ENCODE data around the gene CSNK1A1. TPM values are rescaled to one million over a fixed set of nuclear protein-coding genes. Genes with fewer than 3 reads are reported as not detected.

CSNK1A1 gene
- total RNA-seq, 2 experiments from 2014 or later, result 169 to 203 TPM

DNA sequence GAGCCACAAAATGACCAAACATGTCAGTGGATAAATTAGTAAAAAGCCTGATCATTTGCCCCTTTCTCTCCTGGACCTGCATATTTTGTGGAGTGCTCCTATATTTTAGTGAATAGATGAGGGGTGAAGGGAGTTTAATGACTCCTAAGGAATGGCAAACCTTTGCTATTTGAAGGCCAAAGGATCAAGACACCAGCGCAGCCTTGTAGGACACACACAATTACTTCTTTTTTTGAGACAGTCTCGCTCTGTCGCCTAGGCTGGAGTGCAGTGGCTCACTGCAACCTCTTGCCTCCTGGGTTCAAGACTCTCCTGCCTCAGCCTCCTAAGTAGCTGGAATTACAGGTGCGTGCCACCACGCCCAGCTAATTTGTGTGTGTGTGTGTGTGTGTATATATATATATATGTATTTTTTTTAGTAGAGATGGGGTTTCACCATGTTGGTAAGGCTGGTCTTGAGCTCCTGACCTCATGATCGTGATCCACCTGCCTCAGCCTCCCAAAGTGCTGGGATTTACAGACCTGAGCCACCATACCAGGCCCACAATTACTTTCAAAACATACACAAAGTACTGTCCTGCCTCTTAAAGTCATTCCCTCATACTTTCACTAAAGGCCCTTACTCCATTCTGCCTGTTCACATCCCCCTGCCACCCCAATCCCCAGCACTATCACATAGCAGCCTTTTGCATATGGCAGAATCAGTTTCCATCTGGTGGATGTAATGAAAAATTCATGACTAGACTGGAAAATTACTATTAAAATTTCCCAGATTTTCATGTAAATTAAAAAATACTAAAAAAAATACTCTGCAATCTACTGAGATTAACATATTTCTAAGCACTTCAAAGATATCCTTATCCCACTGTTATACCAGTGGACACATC lies 60.4 kb downstream of the CSNK1A1 start:
- POLR2A ChIA-PET, result interaction anchor here (0.6 to 1.1 kb wide), 3 partner anchors 16 to 86 kb away, joined by 3 to 5 read pairs (median 3); no protein-coding TSS in a partner anchor
- H3K27ac Mint-ChIP-seq, result no peak overlapping the region
- intact Hi-C loops (cut with DNase I, micrococcal nuclease), result no loop called here
- H3K27me3 Mint-ChIP-seq, result no peaks in the 10 kb centered on the region
- H3K36me3 Mint-ChIP-seq (ENCODE audit: low read depth), result peaks cover 12% of the 10 kb centered on the region
- no peak for ATAC-seq
- H3K4me1 Mint-ChIP-seq, result no peaks in the 10 kb centered on the region
- no peak overlapping the region for H3K4me3 Mint-ChIP-seq
- no peak for DNase-seq
- H3K9me3 Mint-ChIP-seq (ENCODE audit: low read depth), result no peaks in the 10 kb centered on the region
- CTCF ChIA-PET, result no interaction called here

DNA sequence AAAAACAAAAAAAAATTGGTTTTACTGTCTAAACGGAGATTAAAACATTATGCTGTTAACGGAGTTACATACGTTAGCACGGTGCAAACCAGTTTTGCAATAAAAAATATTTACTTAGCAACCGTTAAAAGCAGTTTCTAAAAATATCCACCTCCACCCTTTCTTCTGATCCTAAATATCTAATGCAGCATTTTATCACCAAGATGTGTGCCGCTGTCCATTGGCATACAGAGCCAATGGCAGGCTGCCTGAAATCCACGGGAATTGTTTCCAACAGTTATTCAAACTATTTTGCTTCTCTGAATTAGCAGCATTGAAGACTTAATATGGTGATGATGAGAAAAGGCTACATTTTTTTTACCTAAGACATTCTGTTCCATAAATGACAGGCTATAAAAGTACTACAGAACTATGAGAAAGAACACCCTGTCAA lies 61.6 kb downstream of the CSNK1A1 start:
- Mint-ChIP-seq H3K27ac (no peak overlapping the region), H3K36me3 (ENCODE audit: low read depth) (peaks cover 11% of the 10 kb centered on the region), H3K27me3 (no peaks in the 10 kb centered on the region), H3K4me1 (no peaks in the 10 kb centered on the region), H3K4me3 (no peak overlapping the region), H3K9me3 (ENCODE audit: low read depth) (no peaks in the 10 kb centered on the region)
- ChIA-PET POLR2A (no interaction called here), CTCF (no interaction called here)
- intact Hi-C loops (cut with DNase I, micrococcal nuclease), result no loop called here
- no peak for ATAC-seq
- DNase-seq, result no peak

DNA sequence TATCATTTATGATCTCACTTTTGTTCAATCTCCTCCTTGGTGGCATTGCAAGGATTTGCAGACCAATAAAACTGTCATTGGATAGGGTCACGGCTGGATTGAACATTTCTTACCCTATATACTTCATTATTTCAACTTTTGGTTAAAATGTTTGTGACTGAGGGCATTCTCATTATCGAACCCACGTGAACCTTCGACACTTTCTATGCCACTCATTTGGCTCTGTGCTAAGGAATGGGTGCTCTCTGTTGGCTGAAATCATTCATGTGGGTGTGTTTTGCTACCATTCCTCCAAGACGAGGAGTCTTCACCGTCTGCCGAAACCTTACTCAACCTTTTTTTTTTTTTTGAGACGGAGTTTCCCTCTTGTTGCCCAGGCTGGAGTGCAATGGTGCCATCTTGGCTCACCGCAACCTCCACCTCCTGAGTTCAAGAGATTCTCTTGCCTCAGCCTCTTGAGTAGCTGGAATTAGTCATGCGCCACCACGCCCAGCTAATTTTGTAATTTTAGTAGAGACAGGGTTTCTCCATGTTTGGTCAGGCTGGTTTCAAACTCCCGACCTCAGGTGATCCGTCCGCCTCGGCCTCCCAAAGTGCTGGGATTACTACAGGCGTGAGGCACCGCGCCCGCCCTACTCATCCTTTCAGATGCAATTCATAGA lies 62.5 kb downstream of the CSNK1A1 start:
- H3K4me3 Mint-ChIP-seq, result no peak overlapping the region
- intact Hi-C loops (cut with DNase I, micrococcal nuclease), result no loop called here
- no peak for DNase-seq
- no peaks in the 10 kb centered on the region for H3K27me3 Mint-ChIP-seq
- no peak for ATAC-seq
- CTCF ChIA-PET, result no interaction called here
- no peaks in the 10 kb centered on the region for H3K9me3 Mint-ChIP-seq (ENCODE audit: low read depth)
- POLR2A ChIA-PET, result interaction anchor here (0.6 kb wide), 1 partner anchor 71 kb away, joined by 3 read pairs; no protein-coding TSS in a partner anchor
- H3K36me3 Mint-ChIP-seq (ENCODE audit: low read depth), result peaks cover 7% of the 10 kb centered on the region
- no peak overlapping the region for H3K27ac Mint-ChIP-seq
- H3K4me1 Mint-ChIP-seq, result no peaks in the 10 kb centered on the region

DNA sequence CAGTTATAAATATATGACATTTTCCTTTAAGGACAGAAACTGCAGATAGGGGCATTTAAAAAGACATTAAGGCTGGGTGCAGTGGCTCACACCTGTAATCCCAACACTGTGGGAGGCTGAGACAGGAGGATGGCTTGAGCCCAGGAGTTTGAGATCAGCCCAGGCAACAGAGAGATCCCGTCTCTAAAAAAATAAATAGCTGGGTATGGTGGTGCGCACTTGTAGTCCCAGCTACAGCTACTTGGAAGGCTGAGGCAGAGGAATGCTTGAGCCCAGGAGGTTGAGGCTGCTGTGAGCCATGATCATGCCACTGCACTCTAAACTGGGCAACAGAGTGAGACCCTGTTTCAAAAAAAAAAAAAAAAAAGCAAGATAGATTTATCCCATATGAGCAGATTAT lies 63.6 kb downstream of the CSNK1A1 start:
- H3K36me3 Mint-ChIP-seq (ENCODE audit: low read depth), result no peaks in the 10 kb centered on the region
- DNase-seq (no peak), ATAC-seq (no peak)
- H3K27me3 Mint-ChIP-seq, result no peaks in the 10 kb centered on the region
- no peak overlapping the region for H3K4me3 Mint-ChIP-seq
- ChIA-PET CTCF (interaction anchor here (0.5 kb wide), 1 partner anchor 137 kb away, joined by 3 read pairs; no protein-coding TSS in a partner anchor), POLR2A (no interaction called here)
- H3K4me1 Mint-ChIP-seq, result no peaks in the 10 kb centered on the region
- H3K27ac Mint-ChIP-seq, result no peak overlapping the region
- no peaks in the 10 kb centered on the region for H3K9me3 Mint-ChIP-seq (ENCODE audit: low read depth)
- intact Hi-C loops (cut with DNase I, micrococcal nuclease), result no loop called here

DNA sequence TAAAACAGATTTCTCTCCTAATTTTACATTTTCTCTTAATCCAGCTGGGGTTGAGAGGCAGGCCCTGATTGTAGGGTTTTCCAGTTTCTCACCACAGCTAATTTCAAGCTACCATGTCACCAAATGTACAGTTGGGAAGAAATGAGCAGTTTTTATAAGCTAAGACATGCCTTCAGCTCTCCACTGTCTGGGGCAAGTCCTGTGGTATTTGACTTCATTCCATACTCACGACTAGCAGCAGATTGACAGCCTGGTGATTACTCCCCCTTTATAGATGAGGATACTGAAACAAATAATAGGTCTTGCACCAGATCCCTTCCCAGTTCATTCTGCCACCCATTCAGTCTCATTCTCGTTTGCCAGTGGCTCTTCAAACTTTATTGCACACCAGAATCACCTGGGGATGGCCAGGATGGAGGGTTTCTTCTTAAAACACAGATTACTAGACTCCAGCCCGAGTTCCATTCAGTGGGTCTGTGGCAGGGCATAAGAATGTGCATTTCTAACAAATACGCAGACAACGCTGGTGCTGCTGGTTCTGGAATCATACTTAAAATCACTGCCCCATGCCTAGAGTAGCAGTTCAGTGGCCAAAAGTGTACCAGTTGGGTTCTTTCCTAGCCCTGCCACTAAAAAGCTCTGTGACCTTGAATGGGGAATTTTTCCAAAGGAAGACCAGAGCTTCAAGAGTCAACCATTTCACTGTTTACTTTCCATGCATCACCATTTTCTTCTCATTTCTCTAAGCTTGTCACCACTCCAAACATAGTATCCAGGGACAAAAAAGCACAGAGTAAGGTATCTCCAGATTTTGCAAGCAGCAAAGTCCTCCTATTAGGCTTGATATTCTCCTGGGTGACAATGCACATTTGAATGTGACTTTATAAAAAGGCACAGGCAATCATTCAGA lies 64.3 kb downstream of the CSNK1A1 start:
- H3K27me3 Mint-ChIP-seq, result no peaks in the 10 kb centered on the region
- H3K27ac Mint-ChIP-seq, result no peak overlapping the region
- ATAC-seq (no peak), DNase-seq (no peak)
- no peak overlapping the region for H3K4me3 Mint-ChIP-seq
- no peaks in the 10 kb centered on the region for H3K36me3 Mint-ChIP-seq (ENCODE audit: low read depth)
- H3K9me3 Mint-ChIP-seq (ENCODE audit: low read depth), result no peaks in the 10 kb centered on the region
- ChIA-PET POLR2A (interaction anchor here (0.6 kb wide), 1 partner anchor 42 kb away, joined by 3 read pairs; no protein-coding TSS in a partner anchor), CTCF (interaction anchor here (0.8 to 2.2 kb wide), 3 partner anchors 8 to 100 kb away, joined by 3 to 6 read pairs (median 4); no protein-coding TSS in a partner anchor)
- intact Hi-C loops (cut with DNase I, micrococcal nuclease), result no loop called here
- H3K4me1 Mint-ChIP-seq, result no peaks in the 10 kb centered on the region

DNA sequence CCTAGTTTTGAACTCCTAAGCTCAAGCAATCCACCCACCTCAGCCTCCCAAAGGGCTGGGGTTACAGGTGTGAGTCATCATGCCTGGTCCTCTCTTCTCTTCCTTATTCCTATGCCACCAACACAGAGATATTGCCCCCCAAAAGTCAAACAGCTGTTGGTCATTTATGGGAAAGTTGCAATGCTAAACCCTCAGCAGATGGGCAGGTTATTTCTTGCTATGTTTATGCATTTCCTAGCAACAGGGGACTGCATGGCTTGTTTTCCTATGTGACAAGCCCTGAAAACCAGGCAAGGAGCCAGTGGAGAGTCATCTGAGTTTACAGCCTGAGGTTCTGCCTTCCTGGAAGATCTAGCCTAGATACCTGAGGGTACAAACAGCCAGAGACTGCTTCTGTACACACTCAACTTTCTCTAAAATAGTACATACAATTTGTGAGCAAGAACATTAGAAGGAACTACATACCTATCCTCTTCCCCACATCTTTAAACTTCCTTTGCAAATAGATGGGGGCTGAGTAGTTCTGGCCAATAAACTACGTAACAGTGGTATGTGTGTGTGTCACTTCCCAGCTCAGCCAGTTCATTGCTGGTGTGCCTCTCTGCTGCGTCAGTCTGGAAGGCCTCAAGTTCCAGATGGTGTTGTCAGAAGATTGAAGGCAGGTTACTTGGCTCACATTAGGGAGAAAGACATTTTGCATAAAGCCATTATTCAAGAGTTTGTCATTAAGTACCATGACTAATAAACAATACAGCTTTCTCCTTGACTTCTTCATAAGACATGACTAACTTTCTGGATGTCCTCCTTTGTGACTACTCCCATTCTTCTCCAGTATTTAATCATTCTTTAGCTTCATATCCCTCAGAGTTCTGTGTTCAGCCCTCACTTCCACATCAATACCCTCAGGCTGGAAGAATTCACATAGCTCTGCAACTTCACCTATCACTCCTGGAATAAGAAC lies 65.3 kb downstream of the CSNK1A1 start:
- ChIA-PET POLR2A (interaction anchor here (0.6 to 0.7 kb wide), 2 partner anchors 40 to 41 kb away, joined by 3 to 4 read pairs; no protein-coding TSS in a partner anchor), CTCF (interaction anchor here (0.6 to 2.2 kb wide), 9 partner anchors 9 to 281 kb away, joined by 3 to 6 read pairs (median 3); no protein-coding TSS in a partner anchor)
- intact Hi-C loops (cut with DNase I, micrococcal nuclease), result no loop called here
- H3K4me1 Mint-ChIP-seq, result no peaks in the 10 kb centered on the region
- no peak overlapping the region for H3K27ac Mint-ChIP-seq
- H3K4me3 Mint-ChIP-seq, result no peak overlapping the region
- ATAC-seq (peak; percentile 17), DNase-seq (no peak)
- no peaks in the 10 kb centered on the region for H3K36me3 Mint-ChIP-seq (ENCODE audit: low read depth)
- no peaks in the 10 kb centered on the region for H3K27me3 Mint-ChIP-seq
- H3K9me3 Mint-ChIP-seq (ENCODE audit: low read depth), result no peaks in the 10 kb centered on the region

DNA sequence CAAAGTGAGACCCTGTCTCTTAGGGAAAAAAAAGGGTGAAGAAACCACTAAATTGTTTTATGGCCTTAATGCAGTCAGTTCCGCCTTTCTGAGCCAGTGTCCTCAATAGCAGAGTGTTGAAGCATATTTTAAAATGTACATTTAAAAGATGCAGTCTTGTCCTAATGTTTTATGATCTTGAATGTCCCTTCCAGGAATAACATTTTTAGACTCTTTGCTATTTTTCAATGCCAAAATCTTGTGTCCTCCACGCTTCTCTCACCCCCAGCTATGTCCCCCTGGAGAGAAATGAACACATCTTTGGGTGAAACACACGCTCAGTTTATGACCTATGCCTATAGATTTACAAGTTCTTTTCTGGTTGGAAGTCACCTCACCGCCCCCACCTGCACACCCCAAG lies 69.8 kb downstream of the CSNK1A1 start:
- H3K27me3 Mint-ChIP-seq, result no peaks in the 10 kb centered on the region
- intact Hi-C loops (cut with DNase I, micrococcal nuclease), result no loop called here
- ATAC-seq (no peak), DNase-seq (no peak)
- ChIA-PET POLR2A (no interaction called here), CTCF (interaction anchor here (1.3 kb wide), 1 partner anchor 43 kb away, joined by 3 read pairs; no protein-coding TSS in a partner anchor)
- no peaks in the 10 kb centered on the region for H3K36me3 Mint-ChIP-seq (ENCODE audit: low read depth)
- H3K4me3 Mint-ChIP-seq, result no peak overlapping the region
- no peak overlapping the region for H3K27ac Mint-ChIP-seq
- no peaks in the 10 kb centered on the region for H3K4me1 Mint-ChIP-seq
- no peaks in the 10 kb centered on the region for H3K9me3 Mint-ChIP-seq (ENCODE audit: low read depth)

DNA sequence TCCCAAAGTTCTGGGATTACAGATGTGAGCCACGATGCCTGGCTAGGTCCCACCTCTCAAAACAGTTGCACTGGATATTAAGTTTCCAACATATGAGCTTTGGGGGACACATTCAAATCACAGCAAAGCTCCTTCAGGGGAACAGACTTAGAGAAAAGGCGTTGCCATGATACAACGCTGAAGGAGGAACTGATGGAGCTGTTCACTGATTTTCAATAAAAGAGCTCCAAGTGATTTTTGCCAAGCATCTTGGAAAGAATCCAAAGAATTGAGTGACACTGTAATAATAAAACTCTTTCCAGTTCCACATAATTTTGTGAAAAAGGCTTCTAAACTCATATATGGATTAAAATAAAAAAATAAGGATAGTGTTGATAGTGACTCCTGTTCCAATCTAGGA lies 72.5 kb downstream of the CSNK1A1 start:
- ChIA-PET CTCF (interaction anchor here (0.7 kb wide), 1 partner anchor 44 kb away, joined by 4 read pairs; no protein-coding TSS in a partner anchor), POLR2A (no interaction called here)
- H3K9me3 Mint-ChIP-seq (ENCODE audit: low read depth), result no peaks in the 10 kb centered on the region
- H3K27me3 Mint-ChIP-seq, result no peaks in the 10 kb centered on the region
- H3K4me1 Mint-ChIP-seq, result no peaks in the 10 kb centered on the region
- DNase-seq, result no peak
- intact Hi-C loops (cut with DNase I, micrococcal nuclease), result no loop called here
- H3K27ac Mint-ChIP-seq, result no peak overlapping the region
- ATAC-seq, result no peak
- H3K36me3 Mint-ChIP-seq (ENCODE audit: low read depth), result no peaks in the 10 kb centered on the region
- no peak overlapping the region for H3K4me3 Mint-ChIP-seq

DNA sequence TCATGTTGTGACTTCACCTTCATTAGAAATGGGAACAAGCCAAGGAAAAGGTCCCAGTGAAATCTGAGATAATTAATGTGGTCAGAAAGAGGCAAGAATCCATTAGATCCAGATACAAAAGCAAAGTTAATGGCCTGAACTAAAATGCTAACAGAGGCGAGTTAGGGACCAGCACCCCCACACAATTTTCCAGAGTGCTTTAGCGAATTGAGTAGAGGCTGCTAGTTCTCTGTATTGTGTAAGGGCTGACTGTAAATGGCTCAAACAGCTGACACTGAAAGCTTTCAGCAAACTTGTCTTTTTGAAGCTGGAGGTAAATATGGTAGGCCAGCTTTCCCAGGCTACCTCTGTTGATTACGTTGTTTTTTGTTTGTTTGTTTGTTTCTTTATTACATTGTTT lies 75.5 kb downstream of the CSNK1A1 start:
- Mint-ChIP-seq H3K4me3 (no peak overlapping the region), H3K27ac (no peak overlapping the region), H3K9me3 (ENCODE audit: low read depth) (no peaks in the 10 kb centered on the region), H3K4me1 (no peaks in the 10 kb centered on the region), H3K36me3 (ENCODE audit: low read depth) (no peaks in the 10 kb centered on the region), H3K27me3 (no peaks in the 10 kb centered on the region)
- no peak for ATAC-seq
- intact Hi-C loops (cut with DNase I, micrococcal nuclease), result no loop called here
- ChIA-PET CTCF (interaction anchor here (0.8 to 1.6 kb wide), 5 partner anchors 11 to 1292 kb away, joined by 3 to 5 read pairs (median 4); no protein-coding TSS in a partner anchor), POLR2A (interaction anchor here (1.2 kb wide), 1 partner anchor 15 kb away, joined by 5 read pairs; no protein-coding TSS in a partner anchor)
- DNase-seq, result no peak

DNA sequence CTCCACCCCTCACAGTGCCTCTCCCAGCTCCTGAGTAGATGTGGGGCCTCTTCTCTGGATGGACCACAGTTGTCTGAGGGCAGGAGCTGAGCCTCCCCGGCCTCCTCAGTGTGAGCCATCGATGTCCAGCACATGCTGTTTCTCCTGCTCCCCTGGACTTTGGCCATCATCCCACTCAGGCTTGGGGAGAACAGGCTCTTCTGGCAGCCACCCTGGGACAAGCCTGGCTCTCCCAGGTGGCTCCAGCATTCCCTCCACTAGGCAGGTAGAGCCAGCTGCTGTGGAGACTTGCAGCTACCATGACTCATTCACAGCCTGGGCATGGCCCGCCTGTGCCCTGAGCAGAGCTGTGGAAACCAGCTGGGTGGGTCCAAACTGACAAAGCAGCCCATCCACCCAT lies 77.0 kb downstream of the CSNK1A1 start:
- Mint-ChIP-seq H3K4me3 (no peak overlapping the region), H3K36me3 (ENCODE audit: low read depth) (no peaks in the 10 kb centered on the region), H3K9me3 (ENCODE audit: low read depth) (no peaks in the 10 kb centered on the region), H3K4me1 (no peaks in the 10 kb centered on the region), H3K27ac (no peak overlapping the region), H3K27me3 (no peaks in the 10 kb centered on the region)
- POLR2A ChIA-PET, result no interaction called here
- ATAC-seq, result no peak
- CTCF ChIA-PET, result interaction anchor here (1.4 kb wide), 1 partner anchor 11 kb away, joined by 3 read pairs; no protein-coding TSS in a partner anchor
- no peak for DNase-seq
- intact Hi-C loops (cut with DNase I, micrococcal nuclease), result no loop called here
